ENCODE data around the gene KIAA0408. TPM values are rescaled to one million over a fixed set of nuclear protein-coding genes. Genes with fewer than 3 reads are reported as not detected.
A peak's percentile ranks its signal among the peaks of the same experiment; 100 is the strongest.

The KIAA0408 gene
- 1.5 and 12.8 TPM in 2 replicates for total RNA-seq (ENCODE audit: low replicate concordance)

DNA sequence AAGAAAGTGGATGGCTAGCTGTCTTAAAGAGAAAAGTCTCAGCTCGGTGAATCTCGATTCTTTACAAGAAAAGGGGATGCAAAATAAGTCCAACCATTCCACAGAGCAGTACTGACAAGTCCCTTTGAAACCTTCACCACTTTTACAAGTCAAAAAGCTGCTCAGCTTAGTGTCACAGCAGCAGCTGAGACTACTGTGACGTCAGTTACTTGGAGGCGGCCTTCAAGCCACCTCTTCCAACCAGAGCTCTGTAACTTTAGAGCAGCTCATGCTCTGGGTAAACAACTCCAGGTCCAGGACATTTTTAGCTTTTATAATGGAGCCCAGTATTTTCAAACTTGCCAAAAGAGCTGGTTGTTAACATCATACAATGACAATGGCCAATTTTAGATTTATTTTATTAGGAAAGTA is at the start of gene KIAA0408:
TSS of gene KIAA0408 (minus strand) at position 159 of the 411 bp plus-strand sequence. CDS start 5,408 bp downstream, outside the sequence.
- DNase-seq (ENCODE audit: low read depth): peak; percentile 77
- TF ChIP-seq, protein P1, sequence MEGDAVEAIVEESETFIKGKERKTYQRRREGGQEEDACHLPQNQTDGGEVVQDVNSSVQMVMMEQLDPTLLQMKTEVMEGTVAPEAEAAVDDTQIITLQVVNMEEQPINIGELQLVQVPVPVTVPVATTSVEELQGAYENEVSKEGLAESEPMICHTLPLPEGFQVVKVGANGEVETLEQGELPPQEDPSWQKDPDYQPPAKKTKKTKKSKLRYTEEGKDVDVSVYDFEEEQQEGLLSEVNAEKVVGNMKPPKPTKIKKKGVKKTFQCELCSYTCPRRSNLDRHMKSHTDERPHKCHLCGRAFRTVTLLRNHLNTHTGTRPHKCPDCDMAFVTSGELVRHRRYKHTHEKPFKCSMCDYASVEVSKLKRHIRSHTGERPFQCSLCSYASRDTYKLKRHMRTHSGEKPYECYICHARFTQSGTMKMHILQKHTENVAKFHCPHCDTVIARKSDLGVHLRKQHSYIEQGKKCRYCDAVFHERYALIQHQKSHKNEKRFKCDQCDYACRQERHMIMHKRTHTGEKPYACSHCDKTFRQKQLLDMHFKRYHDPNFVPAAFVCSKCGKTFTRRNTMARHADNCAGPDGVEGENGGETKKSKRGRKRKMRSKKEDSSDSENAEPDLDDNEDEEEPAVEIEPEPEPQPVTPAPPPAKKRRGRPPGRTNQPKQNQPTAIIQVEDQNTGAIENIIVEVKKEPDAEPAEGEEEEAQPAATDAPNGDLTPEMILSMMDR (IDR thresholded peaks at IDR 0.05; ENCODE audit: insufficient read depth, low read length): no peak
- peak within 1 kb of the TSS; percentile 36 for H3K4me3 ChIP-seq (ENCODE audit: low read depth, low read length)

- H3K4me3 ChIP-seq (ENCODE audit: low read depth, low read length): no peak overlapping the region
- TF ChIP-seq, protein P1 (IDR thresholded peaks at IDR 0.05; ENCODE audit: insufficient read depth, low read length): no peak
- no peak for DNase-seq (ENCODE audit: low read depth)
These were observed 47.7 kb upstream of the KIAA0408 start for GRCh38 chr6:127506894-127507293.

DNA sequence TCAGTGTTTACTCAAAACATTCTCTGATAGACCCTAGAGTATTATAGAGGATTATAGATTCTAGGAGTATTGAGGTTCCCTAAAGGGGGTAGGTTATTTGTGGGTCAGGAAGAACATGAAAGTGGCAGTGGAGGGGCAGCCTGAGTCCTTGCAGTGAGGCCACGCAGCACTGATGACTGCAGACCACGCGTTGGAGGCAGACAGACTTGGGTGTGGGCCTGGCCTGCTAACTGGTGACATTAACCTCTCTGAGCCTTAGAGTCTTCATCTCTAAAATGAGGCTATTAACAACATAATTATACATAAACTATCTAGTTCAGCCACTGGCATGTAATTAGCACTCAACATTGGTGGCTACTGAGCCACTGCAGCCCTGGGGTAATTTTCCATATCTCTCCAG is 43.8 kb upstream of the KIAA0408 start:
- TF ChIP-seq, protein P1 (IDR thresholded peaks at IDR 0.05; ENCODE audit: insufficient read depth, low read length): no peak
- H3K4me3 ChIP-seq (ENCODE audit: low read depth, low read length): no peak overlapping the region
- no peak for DNase-seq (ENCODE audit: low read depth)

GRCh38 chr6:127497410-127497809 is 38.2 kb upstream of the KIAA0408 start:
- H3K4me3 ChIP-seq (ENCODE audit: low read depth, low read length): no peak overlapping the region
- DNase-seq (ENCODE audit: low read depth): no peak
- TF ChIP-seq, protein P1 (IDR thresholded peaks at IDR 0.05; ENCODE audit: insufficient read depth, low read length): no peak

GRCh38 chr6:127496471-127496870 is 37.3 kb upstream of the KIAA0408 start:
- DNase-seq (ENCODE audit: low read depth): peak; percentile 44
- no peak overlapping the region for H3K4me3 ChIP-seq (ENCODE audit: low read depth, low read length)
- TF ChIP-seq, protein P1 (IDR thresholded peaks at IDR 0.05; ENCODE audit: insufficient read depth, low read length): no peak

DNA sequence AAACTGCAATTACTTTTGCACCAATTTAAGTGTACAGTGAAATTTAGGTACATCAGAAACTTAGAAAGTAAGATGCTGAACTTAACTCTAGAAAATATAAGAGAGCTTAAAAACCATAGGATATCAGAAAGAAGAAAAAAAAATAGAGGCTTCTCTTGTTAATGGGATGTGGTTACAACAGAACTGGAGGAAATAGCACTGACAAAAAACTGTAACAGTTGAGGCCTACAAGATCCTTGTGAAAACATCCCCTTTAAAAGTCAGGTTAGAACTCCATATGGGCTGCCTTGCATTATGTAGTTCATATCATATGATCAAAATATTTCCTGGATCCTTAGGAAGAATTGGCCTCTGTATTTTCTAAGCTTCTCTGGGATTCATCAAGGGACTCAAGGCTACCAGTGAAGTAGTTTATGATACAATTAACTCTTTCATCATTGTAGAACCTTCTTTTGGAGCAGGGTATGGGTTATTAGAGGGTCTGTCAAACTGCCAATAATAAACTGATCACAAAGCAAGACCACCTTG is 35.1 kb upstream of the KIAA0408 start:
- no peak for DNase-seq (ENCODE audit: low read depth)
- TF ChIP-seq, protein P1 (IDR thresholded peaks at IDR 0.05; ENCODE audit: insufficient read depth, low read length): no peak

GRCh38 chr6:127489248-127489647 is 30.1 kb upstream of the KIAA0408 start:
- H3K4me3 ChIP-seq (ENCODE audit: low read depth, low read length): no peak overlapping the region
- TF ChIP-seq, protein P1 (IDR thresholded peaks at IDR 0.05; ENCODE audit: insufficient read depth, low read length): no peak
- DNase-seq (ENCODE audit: low read depth): no peak

More for the DNA sequence above, 35.1 kb upstream of the KIAA0408 start:
- H3K4me3 ChIP-seq (ENCODE audit: low read depth, low read length): no peak overlapping the region

Data from fibroblast of the aortic adventitia (primary cell).